DOHH2 (cell line): ENCODE results near the gene SS18L1.

ENCODE experiments used
- CTCF ChIP-seq: fragments of 200-600 bp; sonication (generic); IDR thresholded peaks from one replicate; pipeline ENCODE4 v1.5.1; 2014; ENCODE audit warnings: antibody characterized with exemption, mild to moderate bottlenecking, low read depth, low read length; ENCODE audit not compliant: poor library complexity, severe bottlenecking
- EZH2phosphoT487 ChIP-seq: fragments of 200-600 bp; sonication (generic); IDR thresholded peaks from 2 replicates; pipeline ENCODE4 v1.6.1; 2017; ENCODE audit warnings: borderline replicate concordance, mild to moderate bottlenecking, antibody characterized with exemption, low read length, moderate library complexity, mixed read lengths

GRCh38 chr20:62224113-62224855 lies 80.7 kb downstream of the SS18L1 start:
- no peak for TF ChIP-seq CTCF
- TF ChIP-seq EZH2phosphoT487 = no peak
